ENCODE data around the gene SUN1.

Gene SUN1

DNA sequence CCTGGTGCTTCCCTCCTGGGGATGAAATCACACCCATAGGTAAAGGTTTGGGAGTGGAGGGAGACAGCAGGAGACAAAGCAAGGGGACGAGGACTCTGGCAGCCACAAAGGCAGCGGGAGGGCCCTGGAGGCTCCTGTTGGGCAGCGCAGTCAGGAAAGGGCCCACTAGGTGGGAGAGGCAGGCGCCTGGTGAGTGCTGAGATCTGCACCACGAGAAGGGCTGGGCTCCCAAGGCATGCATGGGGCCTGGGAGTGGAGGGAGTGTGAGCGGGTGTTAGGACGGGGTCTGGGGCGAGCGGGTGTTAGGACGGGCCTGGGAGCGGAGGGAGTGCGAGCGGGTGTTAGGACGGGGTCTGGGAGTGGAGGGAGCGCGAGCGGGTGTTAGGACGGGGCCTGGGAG lies 57.1 kb downstream of the SUN1 start (continued):
- no peak for TF ChIP-seq ESRRG (CRISPR knock-in tag; IDR thresholded peaks at IDR 0.05)
- TF ChIP-seq TCF4 (CRISPR knock-in tag; IDR thresholded peaks at IDR 0.05; ENCODE audit: borderline replicate concordance) = no peak
- TF ChIP-seq GLIS3 (CRISPR knock-in tag; IDR thresholded peaks at IDR 0.05) = no peak
- no peak for TF ChIP-seq ZC3H10 (CRISPR knock-in tag; IDR thresholded peaks at IDR 0.05)
- TF ChIP-seq OSR1 (CRISPR knock-in tag; IDR thresholded peaks at IDR 0.05) = no peak
- TF ChIP-seq, protein P1, sequence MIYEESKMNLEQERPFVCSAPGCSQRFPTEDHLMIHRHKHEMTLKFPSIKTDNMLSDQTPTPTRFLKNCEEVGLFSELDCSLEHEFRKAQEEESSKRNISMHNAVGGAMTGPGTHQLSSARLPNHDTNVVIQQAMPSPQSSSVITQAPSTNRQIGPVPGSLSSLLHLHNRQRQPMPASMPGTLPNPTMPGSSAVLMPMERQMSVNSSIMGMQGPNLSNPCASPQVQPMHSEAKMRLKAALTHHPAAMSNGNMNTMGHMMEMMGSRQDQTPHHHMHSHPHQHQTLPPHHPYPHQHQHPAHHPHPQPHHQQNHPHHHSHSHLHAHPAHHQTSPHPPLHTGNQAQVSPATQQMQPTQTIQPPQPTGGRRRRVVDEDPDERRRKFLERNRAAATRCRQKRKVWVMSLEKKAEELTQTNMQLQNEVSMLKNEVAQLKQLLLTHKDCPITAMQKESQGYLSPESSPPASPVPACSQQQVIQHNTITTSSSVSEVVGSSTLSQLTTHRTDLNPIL (CRISPR knock-in tag; IDR thresholded peaks at IDR 0.05; ENCODE audit: low read depth) = no peak

DNA sequence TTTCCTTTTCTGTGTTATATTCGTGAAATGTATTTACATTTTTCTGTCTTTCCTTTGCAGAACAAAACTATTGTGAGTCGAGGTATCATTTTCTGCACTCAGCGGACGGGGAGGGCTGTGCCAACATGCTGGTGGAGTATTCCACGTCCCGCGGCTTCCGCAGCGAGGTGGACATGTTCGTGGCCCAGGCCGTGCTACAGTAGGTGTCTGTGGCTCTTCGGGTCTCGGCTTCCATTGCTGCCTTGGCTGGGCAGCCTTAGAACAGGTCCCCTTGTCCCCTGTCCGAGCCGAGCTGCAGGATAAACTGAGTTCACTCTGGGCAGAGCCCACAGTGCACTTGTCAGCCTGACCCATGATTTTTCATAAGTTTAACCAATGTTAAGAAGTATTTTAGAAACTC lies 58.6 kb downstream of the SUN1 start:
- TF ChIP-seq CSDC2 (CRISPR knock-in tag; IDR thresholded peaks at IDR 0.05) (no peak), ZNF565 (CRISPR knock-in tag; conservative IDR thresholded peaks at IDR 0.05; ENCODE audit: low read depth) (no peak), ZC3H10 (CRISPR knock-in tag; IDR thresholded peaks at IDR 0.05) (no peak)
- TF ChIP-seq, protein P2, sequence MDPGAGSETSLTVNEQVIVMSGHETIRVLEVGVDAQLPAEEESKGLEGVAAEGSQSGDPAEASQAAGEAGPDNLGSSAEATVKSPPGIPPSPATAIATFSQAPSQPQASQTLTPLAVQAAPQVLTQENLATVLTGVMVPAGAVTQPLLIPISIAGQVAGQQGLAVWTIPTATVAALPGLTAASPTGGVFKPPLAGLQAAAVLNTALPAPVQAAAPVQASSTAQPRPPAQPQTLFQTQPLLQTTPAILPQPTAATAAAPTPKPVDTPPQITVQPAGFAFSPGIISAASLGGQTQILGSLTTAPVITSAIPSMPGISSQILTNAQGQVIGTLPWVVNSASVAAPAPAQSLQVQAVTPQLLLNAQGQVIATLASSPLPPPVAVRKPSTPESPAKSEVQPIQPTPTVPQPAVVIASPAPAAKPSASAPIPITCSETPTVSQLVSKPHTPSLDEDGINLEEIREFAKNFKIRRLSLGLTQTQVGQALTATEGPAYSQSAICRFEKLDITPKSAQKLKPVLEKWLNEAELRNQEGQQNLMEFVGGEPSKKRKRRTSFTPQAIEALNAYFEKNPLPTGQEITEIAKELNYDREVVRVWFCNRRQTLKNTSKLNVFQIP (CRISPR knock-in tag; IDR thresholded peaks at IDR 0.05; ENCODE audit: borderline replicate concordance, low read depth) = no peak
- TF ChIP-seq, protein P3, sequence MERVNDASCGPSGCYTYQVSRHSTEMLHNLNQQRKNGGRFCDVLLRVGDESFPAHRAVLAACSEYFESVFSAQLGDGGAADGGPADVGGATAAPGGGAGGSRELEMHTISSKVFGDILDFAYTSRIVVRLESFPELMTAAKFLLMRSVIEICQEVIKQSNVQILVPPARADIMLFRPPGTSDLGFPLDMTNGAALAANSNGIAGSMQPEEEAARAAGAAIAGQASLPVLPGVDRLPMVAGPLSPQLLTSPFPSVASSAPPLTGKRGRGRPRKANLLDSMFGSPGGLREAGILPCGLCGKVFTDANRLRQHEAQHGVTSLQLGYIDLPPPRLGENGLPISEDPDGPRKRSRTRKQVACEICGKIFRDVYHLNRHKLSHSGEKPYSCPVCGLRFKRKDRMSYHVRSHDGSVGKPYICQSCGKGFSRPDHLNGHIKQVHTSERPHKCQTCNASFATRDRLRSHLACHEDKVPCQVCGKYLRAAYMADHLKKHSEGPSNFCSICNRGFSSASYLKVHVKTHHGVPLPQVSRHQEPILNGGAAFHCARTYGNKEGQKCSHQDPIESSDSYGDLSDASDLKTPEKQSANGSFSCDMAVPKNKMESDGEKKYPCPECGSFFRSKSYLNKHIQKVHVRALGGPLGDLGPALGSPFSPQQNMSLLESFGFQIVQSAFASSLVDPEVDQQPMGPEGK (CRISPR knock-in tag; IDR thresholded peaks at IDR 0.05; ENCODE audit: borderline replicate concordance) = no peak
- ATAC-seq = no peak

DNA sequence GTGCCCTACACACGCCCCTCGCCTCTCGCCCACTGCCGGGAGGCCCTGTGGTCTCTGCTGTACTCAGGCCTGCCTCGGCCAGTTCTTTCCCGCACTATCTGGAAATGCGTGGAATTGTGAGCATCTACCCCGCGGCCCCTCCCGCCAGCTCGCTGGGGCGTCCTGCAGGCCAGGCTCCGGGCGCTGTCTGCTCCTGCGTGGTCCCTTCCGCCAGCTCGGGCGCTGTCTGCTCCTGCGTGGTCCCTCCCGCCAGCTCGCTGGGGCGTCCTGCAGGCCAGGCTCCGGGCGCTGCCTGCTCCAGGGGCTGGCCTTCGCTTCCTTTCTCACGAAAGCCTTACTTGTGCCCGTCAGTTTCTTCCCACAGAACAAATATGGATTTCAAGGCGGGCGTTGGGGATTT lies 59.0 kb downstream of the SUN1 start:
- no peak for ATAC-seq
- TF ChIP-seq ZNF565 (CRISPR knock-in tag; conservative IDR thresholded peaks at IDR 0.05; ENCODE audit: low read depth) (no peak), GLIS3 (CRISPR knock-in tag; IDR thresholded peaks at IDR 0.05) (no peak), TCF4 (CRISPR knock-in tag; IDR thresholded peaks at IDR 0.05; ENCODE audit: borderline replicate concordance) (no peak)
- TF ChIP-seq, protein P4, sequence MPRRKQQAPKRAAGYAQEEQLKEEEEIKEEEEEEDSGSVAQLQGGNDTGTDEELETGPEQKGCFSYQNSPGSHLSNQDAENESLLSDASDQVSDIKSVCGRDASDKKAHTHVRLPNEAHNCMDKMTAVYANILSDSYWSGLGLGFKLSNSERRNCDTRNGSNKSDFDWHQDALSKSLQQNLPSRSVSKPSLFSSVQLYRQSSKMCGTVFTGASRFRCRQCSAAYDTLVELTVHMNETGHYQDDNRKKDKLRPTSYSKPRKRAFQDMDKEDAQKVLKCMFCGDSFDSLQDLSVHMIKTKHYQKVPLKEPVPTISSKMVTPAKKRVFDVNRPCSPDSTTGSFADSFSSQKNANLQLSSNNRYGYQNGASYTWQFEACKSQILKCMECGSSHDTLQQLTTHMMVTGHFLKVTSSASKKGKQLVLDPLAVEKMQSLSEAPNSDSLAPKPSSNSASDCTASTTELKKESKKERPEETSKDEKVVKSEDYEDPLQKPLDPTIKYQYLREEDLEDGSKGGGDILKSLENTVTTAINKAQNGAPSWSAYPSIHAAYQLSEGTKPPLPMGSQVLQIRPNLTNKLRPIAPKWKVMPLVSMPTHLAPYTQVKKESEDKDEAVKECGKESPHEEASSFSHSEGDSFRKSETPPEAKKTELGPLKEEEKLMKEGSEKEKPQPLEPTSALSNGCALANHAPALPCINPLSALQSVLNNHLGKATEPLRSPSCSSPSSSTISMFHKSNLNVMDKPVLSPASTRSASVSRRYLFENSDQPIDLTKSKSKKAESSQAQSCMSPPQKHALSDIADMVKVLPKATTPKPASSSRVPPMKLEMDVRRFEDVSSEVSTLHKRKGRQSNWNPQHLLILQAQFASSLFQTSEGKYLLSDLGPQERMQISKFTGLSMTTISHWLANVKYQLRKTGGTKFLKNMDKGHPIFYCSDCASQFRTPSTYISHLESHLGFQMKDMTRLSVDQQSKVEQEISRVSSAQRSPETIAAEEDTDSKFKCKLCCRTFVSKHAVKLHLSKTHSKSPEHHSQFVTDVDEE (CRISPR knock-in tag; IDR thresholded peaks at IDR 0.05) = no peak

DNA sequence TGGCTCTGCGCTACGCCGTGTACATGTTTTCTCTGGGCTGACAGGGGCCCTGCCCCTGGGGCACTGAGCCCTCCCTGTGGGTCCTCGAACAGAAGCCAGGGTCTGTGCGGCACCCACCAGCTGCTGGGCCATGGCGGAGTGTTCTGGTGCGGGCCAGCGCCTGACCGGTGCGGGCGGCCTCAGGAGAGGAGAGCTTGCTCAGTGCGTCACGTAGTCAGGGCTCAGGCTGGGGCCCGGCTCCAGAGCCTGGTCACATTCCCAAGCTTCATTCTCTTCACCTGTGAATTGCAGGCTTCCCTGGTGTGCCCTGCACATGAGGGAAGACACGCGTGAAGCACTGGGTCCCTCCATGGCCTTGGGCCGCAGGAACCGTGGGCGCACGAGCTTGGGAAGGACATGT lies 59.5 kb downstream of the SUN1 start:
- no peak for ATAC-seq
- TF ChIP-seq OSR1 (CRISPR knock-in tag; IDR thresholded peaks at IDR 0.05) = no peak
- no peak for TF ChIP-seq CSDC2 (CRISPR knock-in tag; IDR thresholded peaks at IDR 0.05)
- no peak for TF ChIP-seq ZC3H10 (CRISPR knock-in tag; IDR thresholded peaks at IDR 0.05)
- no peak for TF ChIP-seq BACH2 (CRISPR knock-in tag; IDR thresholded peaks at IDR 0.05; ENCODE audit: borderline replicate concordance)
- no peak for TF ChIP-seq ZNF565 (CRISPR knock-in tag; conservative IDR thresholded peaks at IDR 0.05; ENCODE audit: low read depth)
- TF ChIP-seq ZNF8 (CRISPR knock-in tag; IDR thresholded peaks at IDR 0.05) = no peak
- TF ChIP-seq PPARA (CRISPR knock-in tag; IDR thresholded peaks at IDR 0.05; ENCODE audit: borderline replicate concordance) = no peak
- TF ChIP-seq, protein P2 (CRISPR knock-in tag; IDR thresholded peaks at IDR 0.05; ENCODE audit: borderline replicate concordance, low read depth) = no peak
- TF ChIP-seq ZNF70 (CRISPR knock-in tag; IDR thresholded peaks at IDR 0.05) = no peak
- no peak for TF ChIP-seq ISL1 (CRISPR knock-in tag; IDR thresholded peaks at IDR 0.05)
- TF ChIP-seq TOX (CRISPR knock-in tag; IDR thresholded peaks at IDR 0.05; ENCODE audit: borderline replicate concordance) = no peak
- no peak for TF ChIP-seq ZFP3 (CRISPR knock-in tag; IDR thresholded peaks at IDR 0.05)
- TF ChIP-seq, protein P1 (CRISPR knock-in tag; IDR thresholded peaks at IDR 0.05; ENCODE audit: low read depth) = no peak
- TF ChIP-seq, protein P5, sequence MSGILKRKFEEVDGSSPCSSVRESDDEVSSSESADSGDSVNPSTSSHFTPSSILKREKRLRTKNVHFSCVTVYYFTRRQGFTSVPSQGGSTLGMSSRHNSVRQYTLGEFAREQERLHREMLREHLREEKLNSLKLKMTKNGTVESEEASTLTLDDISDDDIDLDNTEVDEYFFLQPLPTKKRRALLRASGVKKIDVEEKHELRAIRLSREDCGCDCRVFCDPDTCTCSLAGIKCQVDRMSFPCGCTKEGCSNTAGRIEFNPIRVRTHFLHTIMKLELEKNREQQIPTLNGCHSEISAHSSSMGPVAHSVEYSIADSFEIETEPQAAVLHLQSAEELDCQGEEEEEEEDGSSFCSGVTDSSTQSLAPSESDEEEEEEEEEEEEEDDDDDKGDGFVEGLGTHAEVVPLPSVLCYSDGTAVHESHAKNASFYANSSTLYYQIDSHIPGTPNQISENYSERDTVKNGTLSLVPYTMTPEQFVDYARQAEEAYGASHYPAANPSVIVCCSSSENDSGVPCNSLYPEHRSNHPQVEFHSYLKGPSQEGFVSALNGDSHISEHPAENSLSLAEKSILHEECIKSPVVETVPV (CRISPR knock-in tag; IDR thresholded peaks at IDR 0.05) = no peak
- TF ChIP-seq RARB (CRISPR knock-in tag; IDR thresholded peaks at IDR 0.05) = no peak
- no peak for TF ChIP-seq ARNTL (CRISPR knock-in tag; IDR thresholded peaks at IDR 0.05; ENCODE audit: borderline replicate concordance, low read depth)
- TF ChIP-seq GLIS3 (CRISPR knock-in tag; IDR thresholded peaks at IDR 0.05) = no peak
- TF ChIP-seq SNAI2 (CRISPR knock-in tag; IDR thresholded peaks at IDR 0.05) = no peak
- TF ChIP-seq, protein P3 (CRISPR knock-in tag; IDR thresholded peaks at IDR 0.05; ENCODE audit: borderline replicate concordance) = no peak

Data from SK-N-SH treated with all-trans-retinoic acid at 6 μM for 48 hours (cell line).